Erythroblast (primary cell): ENCODE measurements around the gene TBC1D1.

Source experiments
- GATA1 ChIP-seq: IDR thresholded peaks from 2 replicates; pipeline ENCODE4 v1.6.1; 2011; ENCODE audit warnings: low read depth, mild to moderate bottlenecking, control low read depth, low read length, moderate library complexity
- POLR2A ChIP-seq: IDR thresholded peaks from 2 replicates; pipeline ENCODE4 v1.6.1; 2011; ENCODE audit warnings: mild to moderate bottlenecking, low read length

DNA sequence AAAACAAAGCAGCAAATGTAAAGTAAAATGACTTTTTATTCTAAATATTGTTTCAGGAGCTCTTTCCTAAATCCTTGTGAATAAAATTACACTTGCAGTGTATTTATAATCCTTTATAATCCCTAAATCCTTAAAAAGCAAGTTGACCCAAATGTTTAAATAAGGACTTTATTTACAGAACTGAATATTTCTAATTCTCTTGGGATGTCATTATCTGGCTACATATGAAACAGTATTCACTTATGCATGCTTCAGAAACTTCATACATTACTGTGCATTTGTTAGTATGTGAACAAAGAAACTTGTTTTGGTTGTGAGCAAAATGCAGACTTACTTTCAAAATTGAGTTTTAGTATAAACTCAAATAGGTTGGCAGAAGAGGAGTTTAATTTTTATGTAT, 118.5 kb downstream of the TBC1D1 start:
- TF ChIP-seq POLR2A (no peak), GATA1 (no peak)
